ENCODE measurements around the gene PWWP2A. TPM values are rescaled to one million over a fixed set of nuclear protein-coding genes. Genes with fewer than 3 reads are reported as not detected.

PWWP2A gene
- total and polyA plus RNA-seq, 2 of the 8 experiments (the other 6 are each of a cell fraction or from before 2014, with no cell fraction given), result 18.5 to 63.0 TPM

GRCh38 chr5:160089531-160089930, 29.7 kb downstream of the PWWP2A start (continued):
- no peak for TF ChIP-seq SAP30 (IDR thresholded peaks at IDR 0.05; ENCODE audit: insufficient read depth, insufficient replicate concordance, low read length)
- no peak for TF ChIP-seq HDAC2 (IDR thresholded peaks at IDR 0.05; ENCODE audit: borderline replicate concordance in 1 of 2, low read depth in 2 of 2, low read length in 2 of 2)
- no peak for TF ChIP-seq GTF2F1 (IDR thresholded peaks at IDR 0.05; ENCODE audit: borderline replicate concordance, low read depth, low read length)
